Vagina (tissue), 2 donors: ENCODE measurements around the gene ARHGDIB. TPM values are rescaled to one million over a fixed set of nuclear protein-coding genes. Genes with fewer than 3 reads are reported as not detected.

Experiments
- DNase-seq, 2 donors: peaks; one replicate each; pipeline ENCODE4 v3.0.0-alpha.2; 2017; ENCODE audit errors: extremely low spot score in 2 of 2
- H3K27ac ChIP-seq: fragments of 200-600 bp; sonication (generic); one replicate; pipeline ENCODE4 v1.5.1; 2019
- H3K27me3 ChIP-seq: fragments of 200-600 bp; sonication (generic); one replicate; pipeline ENCODE4 v1.5.1; 2019
- H3K36me3 ChIP-seq, 2 donors: fragments of 200-600 bp; sonication (generic); one replicate each; pipeline ENCODE4 v1.5.1; 2017 to 2019
- H3K4me1 ChIP-seq: fragments of 200-600 bp; sonication (generic); one replicate; pipeline ENCODE4 v1.5.1; 2019
- H3K4me3 ChIP-seq, 2 donors: fragments of 200-600 bp; sonication (generic); 1 replicate in 1 of 2; 2 replicates in 1 of 2; pipeline ENCODE4 v1.5.1; 2016 to 2019
- H3K9me3 ChIP-seq: fragments of 200-600 bp; sonication (generic); one replicate; pipeline ENCODE4 v1.5.1; 2019
- CTCF ChIP-seq, 3 experiments: fragments of 450-650 bp in 2 of 3; fragments of 200-600 bp in 1 of 3; sonication (generic) in 1 of 3; IDR thresholded peaks; one replicate each; pipeline ENCODE4 v1.5.1; 2017 to 2019; ENCODE audit warnings: antibody characterized with exemption in 3 of 3, mild to moderate bottlenecking in 2 of 3, moderate library complexity in 2 of 3
- POLR2A ChIP-seq, 2 donors: fragments of 450-650 bp; IDR thresholded peaks; one replicate each; pipeline ENCODE4 v1.6.1; 2017; ENCODE audit warnings: antibody characterized with exemption in 2 of 2, mild to moderate bottlenecking in 2 of 2, moderate library complexity in 2 of 2
- POLR2AphosphoS5 ChIP-seq, 2 donors: sonication (generic); formaldehyde crosslinking; IDR thresholded peaks; one replicate each; pipeline ENCODE4 v1.9.0; 2017; ENCODE audit warnings: antibody characterized with exemption in 2 of 2, mild to moderate bottlenecking in 2 of 2, low read depth in 1 of 2; ENCODE audit not compliant: insufficient read depth in 1 of 2
- intact Hi-C: fragments of 100-400 bp; cut with DNase I; formaldehyde crosslinking; loops from one replicate; pipeline ENCODE4 v1.15.1; 2023
- total RNA-seq: library from RNA; depleted of rRNA; stranded (reverse); fragments of >200 nt; gene quantifications from one replicate; pipeline ENCODE4 v1.2.3, GENCODE V29; 2016

ARHGDIB gene
- total RNA-seq, 1 donor from 2014 or later: 153 TPM

DNA sequence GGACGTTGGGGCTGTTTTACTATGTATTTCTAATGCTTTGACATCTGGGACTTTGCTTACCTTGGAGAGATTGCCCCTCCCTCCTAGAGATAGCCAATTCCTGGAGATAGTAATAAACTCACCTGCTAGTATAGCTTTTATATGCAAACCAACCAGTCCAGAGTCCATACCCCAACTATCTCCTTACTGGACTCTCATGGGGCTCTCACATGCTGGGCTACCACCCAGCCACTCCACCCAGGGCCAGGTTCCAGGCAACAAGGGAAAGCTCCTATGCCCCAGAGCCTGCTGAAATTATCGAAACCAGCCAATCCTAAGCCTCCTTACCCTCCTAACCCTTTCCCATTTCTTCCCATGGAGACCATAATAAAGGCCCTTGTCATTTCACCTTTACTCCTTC is 50.3 kb downstream of the ARHGDIB start:
- no peaks in the 10 kb centered on the region for H3K27me3 ChIP-seq
- H3K27ac ChIP-seq: no peak overlapping the region
- no peak overlapping the region for H3K4me3 ChIP-seq
- H3K4me1 ChIP-seq: peaks cover 9% of the 10 kb centered on the region
- TF ChIP-seq POLR2A (IDR thresholded peaks at IDR 0.05) (no peak), CTCF (IDR thresholded peaks at IDR 0.05) (no peak), POLR2AphosphoS5 (IDR thresholded peaks at IDR 0.05; ENCODE audit: insufficient read depth in 1 of 2, low read depth in 1 of 2) (no peak)
- DNase-seq: no peak
- intact Hi-C loops: no loop called here
- no peaks in the 10 kb centered on the region for H3K36me3 ChIP-seq
- no peaks in the 10 kb centered on the region for H3K9me3 ChIP-seq

DNA sequence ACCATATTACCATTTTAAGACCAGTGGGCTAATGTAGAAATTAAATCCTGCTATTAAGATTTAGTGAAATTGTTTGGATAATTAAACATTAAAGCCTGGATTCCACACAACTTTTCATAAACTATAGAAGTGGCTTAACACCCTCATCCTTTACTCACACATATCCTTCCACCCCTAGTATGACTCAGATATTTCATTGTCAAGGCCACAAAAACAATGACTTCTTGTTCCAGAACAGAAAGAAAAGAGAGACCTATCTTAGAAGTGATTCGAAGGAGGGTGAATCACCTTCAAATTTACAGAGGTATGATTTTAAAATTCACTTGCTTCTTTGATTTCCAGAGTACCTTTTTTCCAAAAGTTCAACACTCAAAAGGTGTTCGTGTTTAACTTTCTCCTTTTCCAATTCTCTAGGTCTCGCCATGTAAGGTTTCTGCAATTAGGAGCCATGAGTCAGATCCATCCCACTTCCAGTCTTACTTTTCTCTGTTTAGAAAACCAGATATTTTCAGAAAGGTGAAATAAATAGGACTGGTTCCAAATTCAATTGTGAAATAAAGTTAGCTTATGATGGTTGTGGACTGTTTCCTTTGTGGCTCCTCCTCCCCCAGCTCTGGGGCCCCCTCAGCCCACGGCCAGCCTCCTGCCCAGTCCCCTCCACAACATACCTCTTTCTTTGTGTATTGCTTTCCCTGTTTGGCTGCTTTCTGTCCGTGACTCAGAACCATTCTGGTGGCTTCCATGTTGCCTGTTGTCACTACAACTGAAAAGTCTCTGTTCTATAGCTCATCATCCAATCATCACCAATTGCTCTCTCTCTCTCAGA is 51.1 kb downstream of the ARHGDIB start:
- intact Hi-C loops: no loop called here
- Histone ChIP-seq H3K27me3 (no peaks in the 10 kb centered on the region), H3K4me1 (peaks cover 11% of the 10 kb centered on the region), H3K4me3 (no peak overlapping the region), H3K27ac (no peak overlapping the region), H3K9me3 (no peaks in the 10 kb centered on the region), H3K36me3 (no peaks in the 10 kb centered on the region)
- TF ChIP-seq POLR2AphosphoS5 (IDR thresholded peaks at IDR 0.05; ENCODE audit: insufficient read depth in 1 of 2, low read depth in 1 of 2) (no peak), POLR2A (IDR thresholded peaks at IDR 0.05) (no peak), CTCF (IDR thresholded peaks at IDR 0.05) (no peak)
- DNase-seq: no peak

GRCh38 chr12:14907953-14908352 is 53.4 kb downstream of the ARHGDIB start:
- no peak for DNase-seq
- Histone ChIP-seq H3K27me3 (no peaks in the 10 kb centered on the region), H3K4me3 (no peak overlapping the region), H3K36me3 (no peaks in the 10 kb centered on the region), H3K9me3 (no peaks in the 10 kb centered on the region), H3K4me1 (peaks cover 15% of the 10 kb centered on the region), H3K27ac (no peak overlapping the region)
- intact Hi-C loops: no loop called here
- TF ChIP-seq CTCF (IDR thresholded peaks at IDR 0.05) (no peak), POLR2AphosphoS5 (IDR thresholded peaks at IDR 0.05; ENCODE audit: insufficient read depth in 1 of 2, low read depth in 1 of 2) (no peak)

DNA sequence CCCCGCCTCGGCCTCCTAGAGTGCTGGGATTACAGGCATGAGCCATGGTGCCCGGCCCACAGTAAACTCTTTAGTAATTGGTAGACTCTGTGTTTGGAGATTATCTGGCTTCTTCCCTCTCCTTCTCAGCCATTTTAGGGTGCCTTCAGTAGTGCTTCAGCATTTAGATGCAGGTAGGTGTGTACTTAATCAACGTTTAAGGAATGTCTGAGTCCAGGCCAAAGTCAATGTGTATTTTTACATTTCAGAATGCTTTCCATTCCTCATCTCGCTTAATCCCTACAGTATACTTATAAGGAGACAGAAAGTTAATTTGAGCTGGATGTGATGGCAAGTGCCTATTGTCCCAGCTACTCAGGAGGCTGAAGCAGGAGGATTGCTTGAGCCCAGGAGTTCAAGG is 55.3 kb downstream of the ARHGDIB start:
- DNase-seq: no peak
- no peaks in the 10 kb centered on the region for H3K27me3 ChIP-seq
- H3K4me1 ChIP-seq: peaks cover 28% of the 10 kb centered on the region
- H3K27ac ChIP-seq: no peak overlapping the region
- H3K9me3 ChIP-seq: no peaks in the 10 kb centered on the region
- H3K4me3 ChIP-seq: no peak overlapping the region
- TF ChIP-seq POLR2A (IDR thresholded peaks at IDR 0.05) (no peak), CTCF (IDR thresholded peaks at IDR 0.05) (no peak), POLR2AphosphoS5 (IDR thresholded peaks at IDR 0.05; ENCODE audit: insufficient read depth in 1 of 2, low read depth in 1 of 2) (no peak)
- intact Hi-C loops: no loop called here
- no peaks in the 10 kb centered on the region for H3K36me3 ChIP-seq

DNA sequence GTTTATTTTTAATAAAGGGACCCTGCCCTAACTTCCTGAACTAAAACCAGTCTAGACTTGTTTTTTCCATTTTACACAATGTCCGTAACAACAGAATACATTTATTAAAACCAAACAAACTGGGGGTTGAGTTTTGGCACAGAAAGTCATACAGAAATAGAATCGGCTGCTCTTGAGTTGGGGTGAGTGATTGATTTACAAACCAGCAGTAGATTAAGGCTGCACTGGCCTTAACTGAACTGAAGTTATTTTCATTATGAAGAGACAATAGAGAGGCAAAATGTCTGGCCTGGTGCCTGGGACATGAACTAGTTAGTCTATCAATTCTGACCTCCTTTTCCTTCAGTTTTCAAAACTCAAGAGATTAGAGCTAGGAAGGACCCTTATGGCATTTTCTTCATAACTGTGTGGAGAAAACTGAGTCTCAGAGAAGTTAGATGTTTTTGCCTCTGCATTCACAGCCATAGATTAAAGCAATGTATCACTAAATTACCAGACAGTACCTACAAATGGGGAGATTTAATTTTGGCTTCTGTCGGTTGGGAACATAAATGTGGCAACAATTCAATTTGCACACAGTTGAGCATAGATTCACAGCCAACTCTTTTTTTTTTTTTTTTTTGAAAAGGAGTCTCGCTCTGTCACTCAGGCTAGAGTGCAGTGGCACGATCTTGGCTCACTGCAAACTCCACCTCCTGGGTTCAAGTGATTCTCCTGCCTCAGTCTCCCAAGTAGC is 56.0 kb downstream of the ARHGDIB start:
- TF ChIP-seq POLR2AphosphoS5 (IDR thresholded peaks at IDR 0.05; ENCODE audit: insufficient read depth in 1 of 2, low read depth in 1 of 2) (no peak), CTCF (IDR thresholded peaks at IDR 0.05) (no peak), POLR2A (IDR thresholded peaks at IDR 0.05) (no peak)
- intact Hi-C loops: no loop called here
- no peak for DNase-seq
- H3K4me3 ChIP-seq: no peak overlapping the region
- H3K9me3 ChIP-seq: no peaks in the 10 kb centered on the region
- no peaks in the 10 kb centered on the region for H3K27me3 ChIP-seq
- H3K4me1 ChIP-seq: peaks cover 31% of the 10 kb centered on the region
- H3K36me3 ChIP-seq: no peaks in the 10 kb centered on the region
- H3K27ac ChIP-seq: no peak overlapping the region
